H9 (cell line): ENCODE data around the gene LRRN4. TPM values are rescaled to one million over a fixed set of nuclear protein-coding genes. Genes with fewer than 3 reads are reported as not detected.

Experiments used
- DNase-seq: peaks from one replicate; pipeline ENCODE4 v3.0.0-alpha.2; 2017
- H2AFZ ChIP-seq: one replicate; pipeline ENCODE4 v1.6.1; 2013; ENCODE audit warnings: mild to moderate bottlenecking, low read length, control low read depth, moderate library complexity
- H2AK5ac ChIP-seq: 2 replicates; pipeline ENCODE4 v1.6.1; 2013; ENCODE audit warnings: low read length, control low read depth, mixed read lengths; ENCODE audit not compliant: insufficient read length
- H2BK120ac ChIP-seq: one replicate; pipeline ENCODE4 v1.6.1; 2013; ENCODE audit warnings: low read depth, mild to moderate bottlenecking, low read length, control low read depth, inconsistent platforms; ENCODE audit not compliant: poor library complexity, severe bottlenecking
- H2BK12ac ChIP-seq: 2 replicates; pipeline ENCODE4 v1.6.1; 2013; ENCODE audit warnings: low read length, control low read depth, mixed read lengths, low read depth; ENCODE audit not compliant: insufficient read length
- H2BK15ac ChIP-seq: 2 replicates; pipeline ENCODE4 v1.6.1; 2013; ENCODE audit warnings: low read depth, low read length, control low read depth
- H2BK20ac ChIP-seq: one replicate; pipeline ENCODE4 v1.6.1; 2013; ENCODE audit warnings: low read depth, mild to moderate bottlenecking, low read length, control low read depth, inconsistent platforms; ENCODE audit not compliant: poor library complexity, severe bottlenecking
- H2BK5ac ChIP-seq: 2 replicates; pipeline ENCODE4 v1.6.1; 2013; ENCODE audit warnings: low read length, control low read depth, mixed read lengths; ENCODE audit not compliant: insufficient read length
- H3K14ac ChIP-seq: 2 replicates; pipeline ENCODE4 v1.6.1; 2013; ENCODE audit warnings: low read length, control low read depth; ENCODE audit not compliant: insufficient read depth
- H3K18ac ChIP-seq: 2 replicates; pipeline ENCODE4 v1.6.1; 2013; ENCODE audit warnings: low read depth, mild to moderate bottlenecking, mixed read lengths, low read length, control low read depth; ENCODE audit not compliant: insufficient read length
- H3K23ac ChIP-seq: 2 replicates; pipeline ENCODE4 v1.6.1; 2013; ENCODE audit warnings: low read length, control low read depth, mixed read lengths, low read depth; ENCODE audit not compliant: insufficient read length
- H3K23me2 ChIP-seq: 2 replicates; pipeline ENCODE4 v1.6.1; 2013; ENCODE audit warnings: low read depth, mild to moderate bottlenecking, mixed read lengths, low read length, control low read depth; ENCODE audit not compliant: insufficient read length, poor library complexity, severe bottlenecking
- H3K27ac ChIP-seq: 2 replicates; pipeline ENCODE4 v1.5.1; 2013; ENCODE audit warnings: low read length, control low read depth, mixed read lengths, low read depth; ENCODE audit not compliant: insufficient read length
- H3K27me3 ChIP-seq: 2 replicates; pipeline ENCODE4 v1.6.1; 2013; ENCODE audit warnings: low read length, control low read depth, inconsistent platforms; ENCODE audit not compliant: insufficient read depth
- H3K4ac ChIP-seq: 2 replicates; pipeline ENCODE4 v1.6.1; 2013; ENCODE audit warnings: low read depth, mild to moderate bottlenecking, control low read depth, inconsistent platforms, low read length, moderate library complexity
- H3K4me1 ChIP-seq: 2 replicates; pipeline ENCODE4 v1.6.1; 2013; ENCODE audit warnings: low read length, control low read depth, inconsistent platforms; ENCODE audit not compliant: insufficient read depth
- H3K4me2 ChIP-seq: 2 replicates; pipeline ENCODE4 v1.6.1; 2013; ENCODE audit warnings: low read length, control low read depth, mixed read lengths; ENCODE audit not compliant: insufficient read length, insufficient read depth
- H3K56ac ChIP-seq: 2 replicates; pipeline ENCODE4 v1.6.1; 2013; ENCODE audit warnings: low read depth, mild to moderate bottlenecking, mixed read lengths, low read length, control low read depth; ENCODE audit not compliant: insufficient read length
- H3K79me1 ChIP-seq: 2 replicates; pipeline ENCODE4 v1.6.1; 2013; ENCODE audit warnings: low read depth, mild to moderate bottlenecking, moderate library complexity, low read length, control low read depth, inconsistent platforms; ENCODE audit not compliant: insufficient read depth, poor library complexity, severe bottlenecking
- H3K79me2 ChIP-seq: 2 replicates; pipeline ENCODE4 v1.6.1; 2013; ENCODE audit warnings: low read length, control low read depth, inconsistent platforms; ENCODE audit not compliant: insufficient read depth
- H3K9ac ChIP-seq: 2 replicates; pipeline ENCODE4 v1.6.1; 2013; ENCODE audit warnings: low read length, control low read depth, mixed read lengths; ENCODE audit not compliant: insufficient read length; ENCODE audit errors: extremely low read depth
- H3K9me3 ChIP-seq: one replicate; pipeline ENCODE4 v1.6.1; 2013; ENCODE audit warnings: low read depth, low read length, inconsistent platforms; ENCODE audit not compliant: control insufficient read depth
- H3T11ph ChIP-seq: one replicate; pipeline ENCODE4 v1.6.1; 2013; ENCODE audit warnings: mild to moderate bottlenecking, low read length, control low read depth, inconsistent platforms
- H4K20me1 ChIP-seq: one replicate; pipeline ENCODE4 v1.6.1; 2013; ENCODE audit not compliant: control insufficient read depth, insufficient read length, insufficient read depth
- H4K5ac ChIP-seq: 2 replicates; pipeline ENCODE4 v1.6.1; 2013; ENCODE audit warnings: low read depth, mild to moderate bottlenecking, mixed read lengths, low read length, control low read depth; ENCODE audit not compliant: insufficient read length
- H4K8ac ChIP-seq: replicated peaks from 2 replicates; pipeline ENCODE4 v1.6.1; 2013; ENCODE audit warnings: low read length, control low read depth, mixed read lengths, low read depth; ENCODE audit not compliant: insufficient read length
- H4K91ac ChIP-seq: 2 replicates; pipeline ENCODE4 v1.6.1; 2013; ENCODE audit warnings: low read depth, mild to moderate bottlenecking, moderate library complexity, mixed read lengths, low read length, control low read depth; ENCODE audit not compliant: insufficient read length
- H3K27ac Mint-ChIP-seq, 3 experiments: 2 replicates in 2 of 3; 3 replicates in 1 of 3; pipeline ENCODE4 v1.8.0; 2020 to 2021; ENCODE audit warnings: mixed read lengths in 3 of 3, mild to moderate bottlenecking in 1 of 3, moderate library complexity in 1 of 3
- H3K27me3 Mint-ChIP-seq: 2 replicates; pipeline ENCODE4 v1.8.0; 2021; ENCODE audit warnings: low read depth, mild to moderate bottlenecking, moderate library complexity, mixed read lengths
- H3K36me3 Mint-ChIP-seq, 3 experiments: 2 replicates in 2 of 3; 3 replicates in 1 of 3; pipeline ENCODE4 v1.8.0; 2020 to 2021; ENCODE audit warnings: low read depth in 3 of 3, mixed read lengths in 3 of 3; ENCODE audit not compliant: insufficient read depth in 1 of 3
- H3K4me1 Mint-ChIP-seq, 2 experiments: 2 replicates each; pipeline ENCODE4 v1.8.0; 2020; ENCODE audit warnings: mixed read lengths in 2 of 2
- H3K4me3 Mint-ChIP-seq, 2 experiments: 2 replicates in 1 of 2; 3 replicates in 1 of 2; pipeline ENCODE4 v1.8.0; 2020 to 2021; ENCODE audit warnings: mild to moderate bottlenecking in 2 of 2, mixed read lengths in 2 of 2, moderate library complexity in 1 of 2
- H3K9me3 Mint-ChIP-seq, 2 experiments: 2 replicates in 1 of 2; 3 replicates in 1 of 2; pipeline ENCODE4 v1.8.0; 2020; ENCODE audit warnings: mild to moderate bottlenecking in 2 of 2, mixed read lengths in 2 of 2, moderate library complexity in 1 of 2
- WGBS: extraction: QIAGEN DNeasy Blood & Tissue Kit; methylation state at CpG from one replicate; pipeline ENCODE4 v1.1.7; 2013; ENCODE audit warnings: missing lambda C conversion rate, low lambda C conversion rate, mixed read lengths; ENCODE audit not compliant: insufficient read length; ENCODE audit errors: extremely low coverage; 5-methylcytosine and 5-hydroxymethylcytosine counted together
- total RNA-seq: library from RNA; stranded (reverse); gene quantifications from 2 replicates; pipeline ENCODE4 v1.2.1, GENCODE V29; 2021
- TF ChIP-seq, protein P1 (sequence below): fragments of 200-600 bp; sonication (generic); conservative IDR thresholded peaks from 3 replicates; pipeline ENCODE4 v1.8.0; 2021; ENCODE audit warnings: antibody characterized with exemption, mild to moderate bottlenecking

Gene LRRN4
- total RNA-seq, 1 experiment from 2014 or later, result 0.22 TPM

DNA sequence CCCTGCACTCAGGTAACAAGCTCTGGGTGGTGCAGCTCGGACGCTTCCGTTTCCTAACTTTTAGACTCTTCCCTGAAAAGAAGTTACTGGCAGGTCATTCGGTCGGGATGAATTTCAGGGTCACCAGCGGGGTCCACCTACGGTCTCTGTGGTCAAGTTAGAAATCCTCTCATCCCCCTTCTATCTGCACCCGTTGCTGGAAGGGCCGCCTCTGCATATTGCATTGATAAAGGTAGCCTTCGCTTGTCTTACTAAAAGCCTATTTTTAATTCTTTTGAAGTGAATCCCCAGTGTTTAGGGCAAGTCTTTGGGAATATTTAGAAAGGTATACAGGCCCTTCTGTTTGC lies 47.3 kb downstream of the LRRN4 start:
- H3K79me2 ChIP-seq, result peaks cover 3% of the 10 kb centered on the region; the same call in 1 of the 2 replicates
- WGBS, result no CpG with 5 or more reads among the region's 10 CpGs
- H2BK15ac ChIP-seq, result no peak overlapping the region

More for the DNA sequence above, 47.3 kb downstream of the LRRN4 start:
- Histone ChIP-seq H3K14ac (no peak overlapping the region), H3K27ac (no peak overlapping the region), H4K5ac (no peak overlapping the region), H3T11ph (no peak overlapping the region), H3K27me3 (no peaks in the 10 kb centered on the region), H2AFZ (no peak overlapping the region), H2BK12ac (no peak overlapping the region), H3K18ac (no peak overlapping the region), H3K9ac (peak overlapping the region; percentile 49), H4K20me1 (no peaks in the 10 kb centered on the region), H2BK5ac (no peak overlapping the region), H2BK120ac (no peak overlapping the region), H3K4me2 (peak overlapping the region; percentile 85), H3K79me1 (no peaks in the 10 kb centered on the region), H3K23ac (no peak overlapping the region), H3K56ac (no peak overlapping the region), H3K4ac (no peak overlapping the region), H4K91ac (no peak overlapping the region), H3K23me2 (peaks cover 3% of the 10 kb centered on the region), H2AK5ac (no peak overlapping the region), H2BK20ac (no peak overlapping the region), H3K9me3 (no peaks in the 10 kb centered on the region), H3K4me1 (no peaks in the 10 kb centered on the region), H4K8ac (no peak overlapping the region)
- Mint-ChIP-seq H3K27ac (peak overlapping the region; percentile 41 to 98 (median 82); a peak in 5 of 7 replicates), H3K9me3 (no peaks in the 10 kb centered on the region), H3K36me3 (peaks cover 10 to 19% (median 18%) of the 10 kb centered on the region in 3 experiments; a peak in 6 of 7 replicates), H3K27me3 (no peaks in the 10 kb centered on the region), H3K4me1 (peaks cover 12 to 15% of the 10 kb centered on the region in 2 experiments), H3K4me3 (peak overlapping the region; percentile 96 to 98)
- TF ChIP-seq, protein P1, sequence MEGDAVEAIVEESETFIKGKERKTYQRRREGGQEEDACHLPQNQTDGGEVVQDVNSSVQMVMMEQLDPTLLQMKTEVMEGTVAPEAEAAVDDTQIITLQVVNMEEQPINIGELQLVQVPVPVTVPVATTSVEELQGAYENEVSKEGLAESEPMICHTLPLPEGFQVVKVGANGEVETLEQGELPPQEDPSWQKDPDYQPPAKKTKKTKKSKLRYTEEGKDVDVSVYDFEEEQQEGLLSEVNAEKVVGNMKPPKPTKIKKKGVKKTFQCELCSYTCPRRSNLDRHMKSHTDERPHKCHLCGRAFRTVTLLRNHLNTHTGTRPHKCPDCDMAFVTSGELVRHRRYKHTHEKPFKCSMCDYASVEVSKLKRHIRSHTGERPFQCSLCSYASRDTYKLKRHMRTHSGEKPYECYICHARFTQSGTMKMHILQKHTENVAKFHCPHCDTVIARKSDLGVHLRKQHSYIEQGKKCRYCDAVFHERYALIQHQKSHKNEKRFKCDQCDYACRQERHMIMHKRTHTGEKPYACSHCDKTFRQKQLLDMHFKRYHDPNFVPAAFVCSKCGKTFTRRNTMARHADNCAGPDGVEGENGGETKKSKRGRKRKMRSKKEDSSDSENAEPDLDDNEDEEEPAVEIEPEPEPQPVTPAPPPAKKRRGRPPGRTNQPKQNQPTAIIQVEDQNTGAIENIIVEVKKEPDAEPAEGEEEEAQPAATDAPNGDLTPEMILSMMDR, result no peak
- no peak for DNase-seq
